Activated naive CD4-positive, alpha-beta T cell treated with anti-CD3 and anti-CD28 coated beads, Interleukin-2, amount 50 U/mL, for 16 hours (primary cell): ENCODE data around the gene TLCD4.
"Not testable (repeated sequence)": the region's sequence is repeated elsewhere in the genome, so short reads cannot be mapped to it uniquely, and the experiment has no call there.

Experiments used
- DNase-seq: peaks from one replicate; pipeline ENCODE4 v3.0.0-alpha.2; 2020

The TLCD4 gene

DNA sequence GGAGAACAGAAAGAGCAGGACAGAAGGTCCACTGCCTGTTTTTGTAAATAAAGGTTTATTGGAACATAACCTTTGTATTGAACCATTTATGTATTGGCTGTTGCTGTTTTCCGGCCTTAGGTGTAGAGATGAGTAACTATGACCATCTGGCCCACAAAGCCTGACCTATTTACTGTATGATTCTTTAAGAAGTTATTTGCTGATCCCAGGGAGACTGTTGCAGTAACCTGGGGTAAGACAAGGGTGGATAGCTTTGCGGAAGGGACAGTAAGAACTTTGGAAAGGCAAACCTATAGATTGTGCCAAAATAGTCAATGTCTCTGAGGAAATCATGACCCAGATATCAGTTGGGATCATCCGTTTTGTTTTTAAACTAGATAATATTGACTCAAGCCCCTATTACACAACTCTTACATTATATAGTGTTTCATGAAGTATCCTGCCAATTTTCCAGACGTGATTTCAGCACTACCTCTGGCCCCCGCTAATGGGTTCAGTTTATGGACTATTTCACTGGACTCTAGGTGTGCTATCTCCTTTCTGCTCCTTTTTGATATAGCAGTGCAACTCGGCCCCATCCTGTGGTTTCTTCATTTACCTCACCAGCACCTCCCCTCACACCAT lies 20.8 kb upstream of the TLCD4 start:
- DNase-seq, result no peak

DNA sequence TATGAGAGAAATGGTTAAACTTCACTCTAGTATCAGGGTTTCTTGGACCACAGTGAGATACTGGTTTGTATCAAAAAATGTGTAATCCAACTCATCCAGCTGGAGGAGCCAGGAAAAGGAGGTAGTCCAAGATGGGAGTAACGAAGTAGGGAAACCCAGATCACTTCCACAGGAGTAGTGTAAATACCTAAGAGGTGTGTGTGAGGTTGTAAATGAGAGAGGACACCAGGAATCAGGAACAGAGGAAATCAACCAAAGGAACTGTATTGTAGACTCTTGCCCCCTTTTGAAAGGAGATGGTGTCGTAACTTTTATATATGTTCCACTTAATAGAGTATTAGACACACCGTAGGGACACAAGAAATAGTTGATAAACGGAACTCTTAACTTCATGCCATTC lies 19.7 kb upstream of the TLCD4 start:
- no peak for DNase-seq

DNA sequence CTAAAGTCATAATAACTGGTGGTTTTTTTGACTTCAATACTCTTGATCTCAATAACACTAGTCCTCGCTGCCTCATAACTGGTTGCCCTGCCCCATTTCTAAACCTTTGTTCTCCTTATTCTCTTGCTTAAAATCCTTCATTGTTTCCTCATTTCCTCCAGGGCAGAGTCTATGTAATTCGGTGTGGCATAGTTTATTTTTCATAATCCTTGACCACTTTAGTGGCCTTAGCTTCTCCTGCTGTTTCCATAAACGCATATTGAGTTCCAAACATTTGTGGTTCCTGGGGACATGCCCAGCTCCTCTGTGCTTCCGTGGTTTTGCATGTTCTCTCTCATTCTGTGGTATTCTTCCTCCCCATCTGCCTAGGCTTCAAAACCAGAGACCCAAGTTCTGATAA lies 19.0 kb upstream of the TLCD4 start:
- DNase-seq, result no peak

DNA sequence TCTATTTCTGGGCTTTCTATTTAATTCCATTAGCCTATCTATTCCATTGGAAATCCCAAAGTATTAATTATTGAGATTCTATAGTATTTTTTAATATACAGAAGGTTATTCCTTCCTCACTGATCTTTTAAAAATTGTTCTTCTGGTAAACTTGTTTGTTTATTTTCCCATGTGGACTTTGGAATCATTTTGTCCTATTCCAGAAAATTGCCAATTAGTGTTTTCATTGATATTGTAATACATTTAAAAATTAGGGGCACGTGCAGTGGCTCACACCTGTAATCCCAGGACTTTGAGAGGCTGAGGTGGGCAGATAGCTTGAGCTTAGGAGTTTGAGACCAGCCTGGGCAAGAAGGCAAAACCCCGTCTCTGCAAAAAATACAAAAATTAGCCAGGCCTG lies 8.4 kb upstream of the TLCD4 start:
- no peak for DNase-seq

DNA sequence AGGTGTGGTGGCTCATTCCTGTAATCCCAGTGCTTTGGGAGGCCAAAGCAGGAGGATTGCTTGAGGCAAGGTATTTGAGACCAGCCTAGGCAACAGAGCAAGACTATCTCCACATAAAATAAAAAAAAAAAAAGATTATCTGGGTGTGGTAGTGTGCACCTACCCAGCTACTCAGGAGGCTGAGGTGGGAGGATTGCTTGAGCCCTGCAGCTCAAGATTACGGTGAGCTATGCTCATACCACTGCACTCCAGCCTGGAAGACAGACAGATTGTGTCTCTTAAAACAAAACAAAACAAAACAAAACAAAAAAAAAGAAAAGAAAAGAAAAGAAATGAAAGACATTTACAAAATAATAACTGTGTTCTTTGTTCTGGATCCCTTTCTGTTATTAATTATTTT lies 6.1 kb upstream of the TLCD4 start:
- DNase-seq, result no peak

DNA sequence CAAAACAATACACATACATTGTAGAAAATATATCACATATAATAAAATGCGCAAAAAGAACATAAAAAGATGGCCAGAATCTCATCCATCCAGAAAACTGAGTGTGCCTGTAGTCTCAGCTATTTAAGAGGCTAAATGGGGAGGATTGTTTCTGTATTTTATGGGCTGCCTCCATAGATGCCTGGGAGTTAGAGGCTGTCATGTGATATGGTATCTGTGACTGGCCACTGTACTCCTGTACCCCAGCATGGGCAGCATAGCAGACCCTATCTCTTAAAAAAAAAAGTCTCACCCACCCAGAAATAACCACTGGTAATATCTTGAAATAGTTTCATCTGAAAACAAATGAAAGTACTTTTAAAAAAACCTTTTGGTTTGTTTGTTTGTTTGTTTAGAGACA lies 3.5 kb upstream of the TLCD4 start:
- DNase-seq, result no peak

DNA sequence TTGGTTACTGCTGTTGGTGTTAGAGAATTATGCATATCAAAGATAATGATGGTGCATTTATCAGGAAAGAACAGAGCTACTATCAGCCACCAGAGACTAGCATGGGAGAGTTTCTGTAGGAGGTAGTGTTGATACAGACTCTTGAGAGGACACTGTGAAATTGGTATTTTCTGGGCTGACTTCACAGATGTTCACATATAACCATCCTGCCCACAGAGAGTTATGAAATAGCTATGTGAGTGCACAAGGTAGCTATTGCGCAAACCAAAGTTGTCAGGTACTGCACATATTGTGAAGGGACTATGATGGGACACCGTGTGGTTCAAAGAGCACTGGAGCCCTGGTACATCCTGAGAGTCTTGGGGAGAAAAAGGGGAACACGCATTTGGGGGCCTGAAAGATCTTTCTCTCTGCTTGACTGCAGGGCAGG lies 1.4 kb upstream of the TLCD4 start:
- no peak for DNase-seq

DNA sequence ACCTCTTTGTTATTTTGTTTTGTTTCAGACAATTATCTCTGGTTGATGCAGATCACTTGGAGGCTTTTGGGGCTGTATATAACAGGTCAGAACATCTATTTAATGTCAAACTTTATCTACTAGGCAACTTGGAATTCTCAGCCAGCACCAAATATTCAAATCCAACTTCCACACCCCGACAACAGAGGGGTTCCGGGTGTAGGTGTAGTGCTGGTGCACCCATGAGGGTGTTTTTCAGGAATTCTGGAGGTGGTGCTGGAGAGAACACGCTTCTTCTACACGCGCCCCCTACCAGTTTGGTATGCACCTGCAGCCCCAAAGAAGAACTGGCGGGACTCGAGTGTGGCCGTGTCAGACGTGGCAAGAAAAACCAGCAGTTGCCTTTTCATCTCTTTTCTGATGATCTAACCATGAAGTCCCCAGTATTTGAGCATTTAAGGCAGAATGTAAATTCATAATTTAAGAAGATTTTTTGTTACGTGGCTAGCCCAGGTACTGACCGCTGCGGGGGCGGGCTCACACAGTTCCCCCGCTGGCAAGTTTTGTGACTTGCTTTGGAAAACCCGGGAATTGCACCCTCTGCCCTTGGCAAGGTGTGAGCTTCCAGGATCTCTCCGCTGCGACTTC lies 462 bp upstream of the TLCD4 start:
- DNase-seq, result peak; percentile 53

DNA sequence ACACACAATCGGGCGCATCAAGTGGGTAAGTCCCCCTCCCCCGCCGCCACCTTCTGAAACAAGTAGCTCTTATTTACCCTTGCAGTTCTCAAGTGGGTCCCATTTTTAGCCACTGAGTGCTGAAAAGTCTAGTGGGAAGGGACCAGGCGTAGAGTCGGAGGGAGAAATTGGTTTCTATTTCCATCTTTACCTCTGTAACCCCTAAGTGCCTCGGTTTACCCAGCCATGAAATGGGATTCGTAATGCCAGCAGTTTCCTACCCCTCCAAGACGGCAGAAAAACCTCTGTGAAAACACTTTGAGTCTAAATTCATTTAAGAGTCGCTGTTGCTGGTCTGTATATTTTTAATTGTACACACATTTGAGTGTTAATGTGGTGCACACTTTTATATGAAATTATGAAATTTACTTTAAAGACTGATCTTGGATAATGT lies 928 bp downstream of the TLCD4 start:
- DNase-seq, result no peak

DNA sequence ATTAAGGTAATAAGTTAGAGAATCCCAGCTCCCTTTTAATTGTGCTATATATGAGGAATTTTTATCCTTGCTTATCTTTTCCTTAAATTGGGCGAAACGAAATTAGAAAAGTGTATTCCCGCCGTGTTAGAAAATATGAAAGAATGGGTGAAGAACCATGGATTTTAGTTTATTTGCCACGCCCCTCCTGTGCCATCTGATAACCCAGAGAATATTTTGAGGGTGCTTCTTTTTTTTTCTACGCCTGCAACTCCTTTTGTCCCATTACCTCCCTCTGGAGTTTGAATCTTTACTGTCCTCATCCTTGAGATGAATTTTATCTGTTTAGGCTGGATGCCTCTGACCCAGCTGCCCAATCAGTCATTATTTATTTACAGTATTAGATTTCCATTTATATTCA lies 1.6 kb downstream of the TLCD4 start:
- no peak for DNase-seq

DNA sequence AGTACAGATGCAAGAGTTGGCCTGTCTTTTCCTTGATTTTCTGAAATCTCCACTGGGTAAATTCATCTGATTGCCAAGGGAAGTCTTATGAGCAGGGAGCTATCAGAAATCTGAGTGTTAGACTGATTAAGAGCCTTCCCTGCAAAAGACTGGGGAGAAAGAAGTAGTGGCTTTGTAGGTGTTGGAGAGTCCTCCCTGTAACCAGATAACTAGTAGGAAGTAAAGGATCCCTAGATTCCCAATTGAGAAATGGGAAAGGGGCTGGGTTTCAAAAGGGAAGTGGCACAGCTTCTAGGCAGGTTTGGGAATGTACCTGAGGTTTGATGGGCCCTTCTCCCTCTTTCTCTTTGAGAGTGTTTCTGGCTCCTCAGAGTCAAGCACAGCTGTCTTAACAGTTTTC lies 2.1 kb downstream of the TLCD4 start:
- no peak for DNase-seq

DNA sequence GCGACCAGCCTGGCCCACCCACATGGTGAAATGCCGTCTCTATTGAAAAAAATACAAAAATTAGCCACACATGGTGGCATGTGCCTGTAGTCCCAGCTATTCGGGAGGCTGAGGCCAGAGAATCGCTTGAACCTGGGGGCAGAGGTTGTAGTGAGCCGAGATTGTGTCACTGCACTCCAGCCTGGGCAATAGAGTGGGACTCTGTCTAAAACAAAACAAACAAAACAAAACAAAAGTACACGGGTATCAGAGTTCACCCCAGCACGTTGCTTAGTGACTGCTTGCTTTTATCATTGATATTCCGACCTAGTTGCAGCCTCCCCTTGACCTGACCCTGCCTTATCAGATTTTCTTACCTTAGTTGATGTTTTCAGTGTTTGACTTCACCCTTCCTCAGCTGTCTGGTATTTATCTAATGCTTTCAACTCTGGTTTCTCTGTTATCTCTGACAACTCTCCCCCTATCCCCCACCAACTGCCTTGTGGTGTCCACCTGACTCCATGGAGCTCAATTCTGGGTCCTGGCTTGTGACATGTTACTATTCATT lies 5.1 kb downstream of the TLCD4 start:
- DNase-seq, result no peak

DNA sequence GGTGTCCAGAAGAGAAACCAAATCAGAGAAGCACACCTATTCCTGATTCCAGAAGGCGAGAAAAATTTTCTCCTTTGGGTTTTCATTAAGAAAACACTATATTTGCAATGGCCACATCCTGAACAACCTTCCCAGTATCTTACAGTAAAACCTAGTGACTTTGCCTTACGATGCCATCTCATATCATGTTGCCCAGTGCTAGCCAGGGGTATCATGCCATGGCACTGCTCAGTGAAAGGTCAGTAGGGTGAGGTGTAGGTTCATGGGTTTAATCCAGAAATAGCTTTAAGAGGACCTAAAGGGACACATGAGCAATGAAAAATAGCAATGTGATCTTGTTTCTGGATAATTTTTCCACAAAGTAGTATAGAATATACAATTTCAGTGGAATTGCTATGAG lies 7.2 kb downstream of the TLCD4 start:
- no peak for DNase-seq

DNA sequence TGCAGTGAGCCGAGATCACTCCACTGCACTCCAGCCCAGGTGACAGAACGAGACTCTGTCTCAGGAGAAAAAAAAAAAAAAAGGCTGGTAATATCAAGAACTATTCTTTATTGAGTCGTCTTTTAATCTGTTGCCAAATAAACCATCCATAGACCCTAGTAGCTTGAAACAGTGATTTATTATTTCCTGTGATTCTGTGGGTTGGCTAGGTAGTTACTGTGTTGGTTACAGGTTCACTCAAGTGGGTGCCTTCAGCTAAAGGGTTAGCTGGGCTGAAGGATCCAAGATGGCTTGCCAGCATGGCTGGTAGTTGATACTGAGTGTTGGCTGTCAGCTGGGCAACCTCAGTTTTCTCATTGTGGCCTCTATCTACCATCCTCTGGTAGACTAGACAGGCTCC lies 9.2 kb downstream of the TLCD4 start:
- DNase-seq, result no peak

DNA sequence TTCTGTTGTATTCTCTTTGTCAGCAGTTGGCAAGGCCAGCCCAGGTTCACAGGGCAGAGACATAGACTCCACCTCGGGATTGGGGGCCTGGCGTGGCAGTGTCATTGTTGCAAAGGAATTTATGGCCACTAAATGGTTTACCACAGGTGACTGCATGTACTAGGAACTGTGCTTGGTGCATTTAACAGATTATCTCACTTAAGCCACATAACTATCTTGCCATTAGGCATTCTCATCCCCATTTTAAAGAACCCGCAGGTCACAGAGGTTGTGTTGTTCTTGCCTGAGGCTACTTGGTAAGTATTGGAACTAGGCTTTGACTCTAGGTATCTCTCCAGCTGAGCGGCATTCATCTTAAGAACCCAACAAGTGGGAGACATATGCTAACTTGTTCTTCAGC lies 9.7 kb downstream of the TLCD4 start:
- DNase-seq, result no peak

DNA sequence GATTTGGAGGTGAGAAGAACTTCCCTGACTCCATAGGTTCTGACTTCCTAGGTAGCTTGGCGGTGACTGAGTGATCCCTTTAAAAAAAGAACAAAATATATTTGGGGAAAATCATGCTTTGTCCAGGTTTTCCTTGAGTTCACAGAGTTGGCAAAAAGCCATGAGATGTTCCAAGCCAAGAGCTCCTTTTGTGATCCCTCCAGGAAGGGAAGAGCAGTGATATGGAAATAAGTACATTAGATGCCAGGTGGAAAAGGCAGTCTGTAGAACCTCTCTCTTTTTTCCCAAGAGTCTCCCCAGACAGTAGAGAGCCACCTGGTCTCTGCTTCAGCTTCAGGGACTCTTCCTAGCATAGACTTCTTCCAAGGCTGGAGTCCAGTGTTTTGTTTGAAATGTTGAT lies 10.2 kb downstream of the TLCD4 start:
- no peak for DNase-seq

DNA sequence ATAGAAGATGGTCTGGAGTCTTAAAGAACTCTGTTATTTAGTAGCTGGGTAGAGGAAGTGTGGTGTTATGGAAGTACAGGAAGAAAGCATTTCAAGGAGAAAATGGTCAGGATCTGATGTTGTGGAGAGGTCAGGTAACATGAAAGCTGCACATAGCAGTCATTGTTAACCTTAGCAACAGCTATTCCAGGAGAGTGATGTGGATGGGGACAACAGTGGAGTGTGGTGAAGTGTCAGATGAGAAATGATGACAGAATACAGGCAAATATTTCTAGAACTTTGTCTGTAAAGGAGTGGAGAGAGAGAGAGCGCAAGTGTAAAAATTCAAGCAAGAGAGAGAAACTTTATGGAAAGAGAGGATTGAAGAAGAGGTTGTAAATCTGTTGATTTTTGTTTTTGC lies 15.6 kb downstream of the TLCD4 start:
- DNase-seq, result no peak

DNA sequence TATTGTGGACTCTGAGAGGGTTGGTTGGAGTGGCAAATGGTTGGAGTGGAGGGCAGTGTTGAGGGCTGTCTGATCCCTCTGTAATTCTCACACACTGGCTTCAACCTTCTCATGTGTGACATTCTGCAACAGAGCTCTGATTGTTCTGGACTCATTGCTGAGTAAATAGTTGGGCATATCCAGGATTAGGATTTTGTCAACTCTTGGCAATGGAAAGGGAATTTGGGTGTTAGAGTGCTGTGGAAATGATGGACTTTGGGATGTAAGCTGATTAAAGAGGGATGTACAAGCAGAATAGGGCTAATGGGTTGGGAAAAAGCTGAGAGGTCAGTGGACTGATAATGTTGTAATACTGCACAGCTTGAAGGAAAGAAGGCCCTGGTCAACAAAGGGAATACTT lies 16.5 kb downstream of the TLCD4 start:
- no peak for DNase-seq

DNA sequence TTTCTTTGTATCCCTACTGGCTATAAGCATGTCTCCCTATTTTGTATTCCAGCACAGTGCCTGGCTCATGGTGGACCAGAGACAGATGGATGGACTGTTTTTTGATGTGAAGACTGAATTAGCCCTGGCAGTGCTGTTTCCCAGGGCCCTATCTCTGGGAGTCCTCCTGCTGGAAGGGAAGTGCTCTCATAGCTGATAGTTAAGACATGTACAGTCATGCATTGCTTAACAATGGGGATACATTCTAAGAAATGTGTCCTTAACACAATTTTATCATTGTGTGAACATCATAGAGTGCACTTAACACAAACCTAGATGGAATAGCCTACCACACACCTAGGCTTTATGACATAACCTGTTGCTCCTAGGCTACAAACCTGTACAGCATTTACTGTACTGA lies 21.1 kb downstream of the TLCD4 start:
- DNase-seq, result no peak

DNA sequence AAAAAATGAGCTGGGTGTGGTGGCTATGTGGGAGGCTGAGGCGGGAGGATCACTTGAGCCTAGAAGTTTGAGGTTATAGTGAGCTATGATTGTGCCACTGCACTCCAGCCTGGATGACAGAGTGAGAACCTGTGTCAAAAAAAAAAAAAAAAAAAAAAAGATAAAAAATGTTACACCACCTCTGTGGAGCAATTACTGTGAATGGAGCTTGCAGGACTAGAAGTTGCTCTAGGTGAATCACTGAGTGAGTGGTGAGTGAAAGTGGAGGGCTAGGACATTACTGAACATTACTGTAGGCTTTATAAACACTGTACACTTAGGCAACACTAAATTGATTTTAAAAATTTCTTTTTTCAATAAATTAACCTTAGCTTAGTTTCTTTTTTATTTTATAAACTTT lies 21.9 kb downstream of the TLCD4 start:
- DNase-seq, result no peak

DNA sequence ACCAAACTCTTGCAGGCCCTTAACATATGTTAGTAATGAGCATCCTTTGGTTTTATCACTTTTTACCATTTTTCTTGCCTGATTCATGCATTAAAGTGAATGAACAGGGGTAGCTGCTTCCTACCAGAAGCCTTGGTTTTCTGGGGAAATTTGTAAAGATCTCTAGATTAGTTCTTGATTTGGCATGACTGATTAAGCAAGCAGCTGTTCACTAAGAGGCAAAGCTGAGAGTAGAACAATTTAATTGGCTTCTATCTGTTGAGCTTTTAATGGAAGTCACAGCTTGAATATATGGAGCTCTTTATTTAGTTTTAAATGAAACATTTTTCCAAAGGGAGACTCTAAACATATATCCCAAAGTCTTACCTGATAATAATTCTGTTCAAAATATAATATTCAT lies 23.6 kb downstream of the TLCD4 start:
- no peak for DNase-seq

DNA sequence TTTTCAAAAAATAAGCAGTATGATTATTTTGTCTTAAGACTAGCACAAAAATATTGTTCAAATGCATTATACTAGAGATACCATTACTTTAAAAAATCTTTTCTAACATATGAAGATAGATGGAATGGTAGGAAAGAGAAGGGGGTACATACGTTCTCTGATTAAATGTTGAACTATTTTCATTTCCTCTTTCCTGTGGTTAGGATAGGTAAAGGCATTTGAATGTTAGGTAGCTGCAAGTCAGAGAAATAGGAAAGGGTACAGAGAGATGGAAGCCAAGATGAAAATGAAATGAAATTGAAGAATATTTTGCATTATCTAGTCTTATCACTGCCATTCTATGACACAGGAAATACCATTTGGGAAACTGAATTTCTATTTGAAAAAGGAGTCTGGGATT lies 28.3 kb downstream of the TLCD4 start:
- no peak for DNase-seq

DNA sequence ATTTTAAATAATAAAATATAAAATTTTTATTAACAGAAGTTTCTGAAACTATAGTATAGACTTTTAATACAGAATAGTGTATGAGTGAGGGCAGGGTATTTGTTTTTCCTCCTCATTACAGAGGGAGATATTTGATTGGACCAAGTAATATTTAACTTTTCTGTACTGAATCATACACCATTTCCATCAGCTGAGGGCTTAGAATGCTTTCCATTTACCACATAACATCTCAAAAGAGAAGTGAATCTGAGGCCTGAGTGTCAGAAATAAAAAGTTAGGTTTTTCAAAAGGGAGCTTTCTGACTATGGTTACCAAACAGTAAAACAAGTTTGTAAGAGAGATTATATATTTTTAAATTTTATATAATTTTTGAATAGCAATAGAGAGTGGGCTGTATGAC lies 29.5 kb downstream of the TLCD4 start:
- no peak for DNase-seq

DNA sequence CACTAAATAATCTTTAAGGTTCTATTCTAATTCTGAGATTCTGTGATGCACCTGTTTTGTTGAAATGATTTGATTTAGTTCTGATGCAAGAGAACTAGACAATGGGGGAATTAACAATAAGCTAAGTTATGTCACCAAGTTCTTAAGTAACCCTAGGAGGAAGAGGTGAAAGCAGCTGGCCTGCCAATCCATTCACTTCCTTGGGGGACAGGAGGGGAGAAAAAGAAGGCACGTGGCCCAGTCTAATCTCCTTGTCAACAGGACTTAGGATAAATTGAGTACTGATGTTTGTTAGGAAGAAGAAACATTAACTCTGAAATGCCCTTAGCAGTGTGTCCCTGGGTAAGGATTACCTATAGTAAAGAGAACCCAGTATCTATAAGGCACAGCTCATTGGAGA lies 36.9 kb downstream of the TLCD4 start:
- DNase-seq, result no peak

DNA sequence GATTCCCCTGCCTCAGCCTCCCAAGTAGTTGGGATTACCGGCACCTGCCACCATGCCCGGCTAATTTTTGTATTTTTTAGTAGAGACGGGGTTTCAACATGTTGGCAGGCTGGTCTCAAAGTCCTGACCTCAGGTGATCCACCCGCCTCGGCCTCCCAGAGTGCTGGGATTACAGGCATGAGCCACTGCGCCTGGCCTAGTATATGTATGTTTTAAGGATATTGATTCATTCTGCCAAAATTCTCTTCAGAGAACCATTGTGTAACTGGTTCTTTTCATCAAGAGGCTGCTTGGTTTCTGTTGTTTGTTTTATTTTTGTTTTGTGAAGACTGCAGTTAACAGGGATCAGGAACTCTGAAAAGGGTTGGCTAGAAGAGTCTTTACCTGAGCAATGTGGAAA lies 48.4 kb downstream of the TLCD4 start:
- not testable (repeated sequence) for DNase-seq
